ENCODE measurements around the gene TRAF4. TPM values are rescaled to one million over a fixed set of nuclear protein-coding genes. Genes with fewer than 3 reads are reported as not detected.
"Not testable (repeated sequence)": the region's sequence is repeated elsewhere in the genome, so short reads cannot be mapped to it uniquely, and the experiment has no call there.

Gene TRAF4
- total RNA-seq, 2 experiments from 2014 or later, result 66.0 to 78.4 TPM

DNA sequence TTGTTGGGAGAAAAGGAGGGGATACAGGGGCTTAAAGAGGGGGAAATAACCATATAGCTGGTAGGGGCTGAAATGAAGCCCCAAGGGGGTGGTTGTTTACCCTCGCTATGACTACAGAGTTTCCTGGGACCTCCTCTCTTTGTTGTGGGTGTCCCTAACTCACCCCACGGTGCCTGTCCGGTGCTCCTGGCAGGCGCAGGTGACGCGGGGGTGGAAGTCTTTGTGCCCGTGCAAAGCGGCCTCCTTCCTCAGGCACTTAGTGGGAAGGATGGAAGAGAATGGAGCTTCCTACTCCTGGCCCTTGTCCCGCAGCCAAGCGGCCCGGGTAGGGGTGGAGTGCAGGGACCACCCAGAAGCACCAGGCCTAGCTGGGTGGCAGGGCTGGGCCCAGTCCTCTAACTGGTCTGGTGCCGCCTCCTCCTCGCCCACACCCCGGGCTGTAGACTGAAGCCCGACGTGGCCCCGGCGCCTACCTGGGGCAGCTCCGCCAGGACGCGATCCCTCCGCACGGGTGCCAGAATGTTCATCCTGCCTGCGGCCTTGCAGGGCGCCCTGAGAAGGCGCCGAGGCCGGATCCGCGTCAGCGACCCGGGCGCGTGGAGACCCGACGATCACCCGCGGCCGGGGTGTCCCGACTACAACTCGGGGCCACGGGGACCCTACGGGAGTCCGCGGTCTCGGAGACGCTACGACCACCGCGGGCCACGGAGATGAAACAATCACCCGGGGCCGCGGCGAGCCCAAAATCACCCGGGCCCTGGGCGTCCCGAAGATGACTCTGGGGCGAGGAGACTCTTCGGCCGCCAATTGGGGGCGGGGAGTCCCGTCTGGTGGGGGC is 26.9 kb upstream of the TRAF4 start:
- CTCF ChIA-PET, result interaction anchor here (0.8 to 2.6 kb wide), 4 partner anchors 10 to 104 kb away, joined by 3 to 9 read pairs (median 4); partner anchors contain the start of gene TLCD1
- ATAC-seq (no peak), DNase-seq (no peak)
- POLR2A ChIA-PET, result interaction anchor here (1.3 to 1.5 kb wide), 2 partner anchors 55 to 68 kb away, joined by 4 to 5 read pairs; partner anchors contain the start of genes SDF2 and SUPT6H
- H3K27ac Mint-ChIP-seq, result no peak overlapping the region
- H3K4me3 Mint-ChIP-seq, result peak overlapping the region; percentile 55
- peaks cover 18% of the 10 kb centered on the region for H3K27me3 Mint-ChIP-seq (ENCODE audit: low read depth)
- H3K36me3 Mint-ChIP-seq (ENCODE audit: low read depth), result peaks cover 22% of the 10 kb centered on the region
- H3K9me3 Mint-ChIP-seq (ENCODE audit: insufficient read depth), result no peaks in the 10 kb centered on the region
- peaks cover 38% of the 10 kb centered on the region for H3K4me1 Mint-ChIP-seq (ENCODE audit: low read depth)

- Mint-ChIP-seq H3K4me1 (ENCODE audit: low read depth) (peaks cover 38% of the 10 kb centered on the region), H3K4me3 (peak within 1 kb of the TSS; percentile 68), H3K27ac (peak within 1 kb of the TSS; percentile 63), H3K27me3 (ENCODE audit: low read depth) (peaks cover 18% of the 10 kb centered on the region), H3K9me3 (ENCODE audit: insufficient read depth) (no peaks in the 10 kb centered on the region), H3K36me3 (ENCODE audit: low read depth) (peaks cover 30% of the 10 kb centered on the region)
- DNase-seq, result no peak
- no peak for ATAC-seq
- POLR2A ChIA-PET, result interaction anchor here (1.3 kb wide), 1 partner anchor 69 kb away, joined by 5 read pairs; no protein-coding TSS in a partner anchor
- CTCF ChIA-PET, result interaction anchor here (1.1 to 2.6 kb wide), 2 partner anchors 9 to 71 kb away, joined by 4 to 9 read pairs; partner anchors contain the start of gene TLCD1
Measured at GRCh38 chr17:28717578-28718332, 26.1 kb upstream of the TRAF4 start, which contains the start of gene RAB34. TSS of gene RAB34 (minus strand) at chr17:28717868. CDS start at chr17:28717266, 602 bp downstream.

- H3K4me3 Mint-ChIP-seq, result peak overlapping the region; percentile 68
- DNase-seq, result no peak
- H3K27me3 Mint-ChIP-seq (ENCODE audit: low read depth), result peaks cover 18% of the 10 kb centered on the region
- peaks cover 35% of the 10 kb centered on the region for H3K36me3 Mint-ChIP-seq (ENCODE audit: low read depth)
- H3K9me3 Mint-ChIP-seq (ENCODE audit: insufficient read depth), result no peaks in the 10 kb centered on the region
- peak overlapping the region; percentile 63 for H3K27ac Mint-ChIP-seq
- ChIA-PET CTCF (interaction anchor here (1.5 to 2.0 kb wide), 3 partner anchors 10 to 235 kb away, joined by 9 to 11 read pairs (median 10); partner anchors contain the start of gene NEK8), POLR2A (interaction anchor here (1.2 to 2.0 kb wide), 3 partner anchors 7 to 180 kb away, joined by 4 to 22 read pairs (median 7); partner anchors contain the start of gene PROCA1)
- H3K4me1 Mint-ChIP-seq (ENCODE audit: low read depth), result peaks cover 43% of the 10 kb centered on the region
- no peak for ATAC-seq
Measured at GRCh38 chr17:28718333-28719020, 25.3 kb upstream of the TRAF4 start.

- Mint-ChIP-seq H3K27ac (peak overlapping the region; percentile 97), H3K4me3 (peak overlapping the region; percentile 97), H3K36me3 (ENCODE audit: low read depth) (peaks cover 41% of the 10 kb centered on the region), H3K27me3 (ENCODE audit: low read depth) (peaks cover 18% of the 10 kb centered on the region), H3K9me3 (ENCODE audit: insufficient read depth) (no peaks in the 10 kb centered on the region), H3K4me1 (ENCODE audit: low read depth) (peaks cover 47% of the 10 kb centered on the region)
- ChIA-PET CTCF (interaction anchor here (0.8 to 4.2 kb wide), 14 partner anchors 8 to 234 kb away, joined by 3 to 46 read pairs (median 8); partner anchors contain the start of genes BLTP2, DHRS13, NEK8 and PHF12), POLR2A (interaction anchor here (0.7 to 2.8 kb wide), 18 partner anchors 8 to 421 kb away, joined by 3 to 22 read pairs (median 4); partner anchors contain the start of genes FAM222B, NEK8, PHF12 and PROCA1)
- no peak for DNase-seq
- ATAC-seq, result no peak
Measured at GRCh38 chr17:28719021-28719433, 24.8 kb upstream of the TRAF4 start.

GRCh38 chr17:28720247-28720996 is 23.4 kb upstream of the TRAF4 start:
- Mint-ChIP-seq H3K27me3 (ENCODE audit: low read depth) (peaks cover 15% of the 10 kb centered on the region), H3K27ac (peak overlapping the region; percentile 97)

GRCh38 chr17:28720997-28721329 is 22.8 kb upstream of the TRAF4 start:
- Mint-ChIP-seq H3K4me3 (peak overlapping the region; percentile 97), H3K27ac (peak overlapping the region; percentile 97), H3K36me3 (ENCODE audit: low read depth) (peaks cover 58% of the 10 kb centered on the region), H3K4me1 (ENCODE audit: low read depth) (peaks cover 65% of the 10 kb centered on the region)
- H3K27me3 Mint-ChIP-seq (ENCODE audit: low read depth); H3K9me3 Mint-ChIP-seq (ENCODE audit: insufficient read depth); ATAC-seq; DNase-seq: not testable (repeated sequence)
- POLR2A ChIA-PET, result interaction anchor here (0.5 to 2.8 kb wide), 5 partner anchors 23 to 672 kb away, joined by 3 to 12 read pairs (median 5); partner anchors contain the start of genes BLTP2, SDF2, SUPT6H and TRAF4
- CTCF ChIA-PET, result interaction anchor here (1.4 to 4.2 kb wide), 4 partner anchors 10 to 229 kb away, joined by 3 to 46 read pairs (median 8); partner anchors contain the start of gene PROCA1

More at GRCh38 chr17:28720247-28720996, 23.4 kb upstream of the TRAF4 start:
- H3K4me1 Mint-ChIP-seq (ENCODE audit: low read depth), result peaks cover 61% of the 10 kb centered on the region
- ChIA-PET POLR2A (interaction anchor here (0.5 to 2.8 kb wide), 17 partner anchors 8 to 672 kb away, joined by 3 to 22 read pairs (median 4); partner anchors contain the start of genes BLTP2, FAM222B, NEK8 and PROCA1), CTCF (interaction anchor here (0.6 to 4.2 kb wide), 14 partner anchors 8 to 233 kb away, joined by 3 to 46 read pairs (median 5); partner anchors contain the start of genes NEK8, PHF12, PROCA1 and TRAF4)
- no peaks in the 10 kb centered on the region for H3K9me3 Mint-ChIP-seq (ENCODE audit: insufficient read depth)
- H3K36me3 Mint-ChIP-seq (ENCODE audit: low read depth), result peaks cover 55% of the 10 kb centered on the region
- ATAC-seq, result peak; percentile 3
- peak overlapping the region; percentile 97 for H3K4me3 Mint-ChIP-seq
- DNase-seq, result peak; percentile 61

DNA sequence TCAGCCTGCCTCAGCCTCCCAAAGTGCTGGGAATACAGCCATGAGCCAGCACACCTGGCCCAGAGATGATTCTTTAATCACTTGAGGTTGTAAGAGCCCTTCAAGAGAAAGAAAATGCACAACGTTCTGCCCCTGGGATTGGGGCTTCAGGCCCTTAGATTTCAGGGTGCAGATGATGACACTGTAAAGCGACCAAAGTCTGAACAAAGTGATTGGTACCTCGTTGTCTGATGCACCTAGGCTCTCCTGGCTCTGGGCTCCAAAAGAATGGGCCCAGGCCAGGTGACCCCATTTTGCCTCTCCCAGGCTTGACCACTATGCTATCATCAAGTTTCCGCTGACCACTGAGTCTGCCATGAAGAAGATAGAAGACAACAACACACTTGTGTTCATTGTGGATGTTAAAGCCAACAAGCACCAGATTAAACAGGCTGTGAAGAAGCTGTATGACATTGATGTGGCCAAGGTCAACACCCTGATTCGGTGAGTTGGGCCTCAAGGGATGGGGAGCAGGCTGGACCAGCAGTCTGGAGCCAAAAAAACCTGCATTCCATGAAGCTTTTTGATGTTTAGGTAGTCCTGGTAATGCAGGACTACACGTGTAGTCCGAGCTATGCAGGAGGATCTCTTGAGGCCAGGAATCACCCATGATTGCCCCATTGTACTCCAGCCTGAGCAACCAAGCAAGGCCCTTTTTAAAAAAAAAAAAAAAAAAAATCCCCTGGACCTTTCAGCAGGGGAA is 21.2 kb upstream of the TRAF4 start:
- ChIA-PET POLR2A (interaction anchor here (7.3 kb wide), 1 partner anchor 25 kb away, joined by 212 read pairs; the partner anchor contains the start of gene TRAF4), CTCF (interaction anchor here (1.1 to 4.2 kb wide), 3 partner anchors 12 to 203 kb away, joined by 3 to 46 read pairs (median 12); partner anchors contain the start of gene PROCA1)
- DNase-seq (no peak), ATAC-seq (no peak)
- H3K27me3 Mint-ChIP-seq (ENCODE audit: low read depth), result peaks cover 9% of the 10 kb centered on the region
- H3K9me3 Mint-ChIP-seq (ENCODE audit: insufficient read depth), result no peaks in the 10 kb centered on the region
- H3K4me3 Mint-ChIP-seq, result peak overlapping the region; percentile 97
- peaks cover 70% of the 10 kb centered on the region for H3K4me1 Mint-ChIP-seq (ENCODE audit: low read depth)
- peak overlapping the region; percentile 97 for H3K27ac Mint-ChIP-seq
- peaks cover 58% of the 10 kb centered on the region for H3K36me3 Mint-ChIP-seq (ENCODE audit: low read depth)

DNA sequence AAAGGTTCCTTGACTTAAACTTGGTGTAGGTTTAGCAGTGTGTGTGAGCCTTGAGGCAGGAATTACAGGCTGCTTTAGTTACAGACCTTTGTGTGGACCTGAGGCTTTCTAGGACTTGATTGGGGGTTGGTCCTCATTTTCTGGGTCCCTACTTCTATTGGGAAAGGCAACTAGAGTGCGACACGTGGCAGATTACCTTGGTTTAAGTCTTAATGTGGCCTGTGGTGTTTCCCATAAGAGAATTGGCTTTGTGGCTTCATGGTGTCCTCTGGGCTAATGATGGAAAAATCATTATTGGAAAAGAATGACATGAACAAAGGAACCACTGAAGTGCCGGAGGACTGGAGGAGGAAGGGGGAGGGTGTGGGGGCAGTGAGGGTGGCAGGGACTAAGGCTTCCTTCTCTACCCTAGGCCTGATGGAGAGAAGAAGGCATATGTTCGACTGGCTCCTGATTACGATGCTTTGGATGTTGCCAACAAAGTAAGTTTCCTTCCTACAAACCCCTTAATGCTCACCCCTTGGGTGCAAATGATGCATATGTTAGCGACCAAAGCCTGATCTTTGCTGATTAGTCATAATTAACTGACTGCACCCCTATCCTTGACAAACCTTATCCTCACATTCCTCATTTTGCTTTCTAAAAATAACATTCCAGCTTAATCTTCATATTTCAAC is 20.5 kb upstream of the TRAF4 start:
- peaks cover 72% of the 10 kb centered on the region for H3K4me1 Mint-ChIP-seq (ENCODE audit: low read depth)
- H3K4me3 Mint-ChIP-seq, result peak overlapping the region; percentile 2
- H3K36me3 Mint-ChIP-seq (ENCODE audit: low read depth), result peaks cover 58% of the 10 kb centered on the region
- ChIA-PET POLR2A (interaction anchor here (2.0 to 7.3 kb wide), 2 partner anchors 24 to 78 kb away, joined by 5 to 212 read pairs; partner anchors contain the start of genes BLTP2 and TRAF4), CTCF (interaction anchor here (4.2 to 8.3 kb wide), 2 partner anchors 24 to 26 kb away, joined by 46 to 736 read pairs; partner anchors contain the start of gene TRAF4)
- ATAC-seq (no peak), DNase-seq (no peak)
- H3K27me3 Mint-ChIP-seq (ENCODE audit: low read depth), result peaks cover 3% of the 10 kb centered on the region
- H3K27ac Mint-ChIP-seq, result no peak overlapping the region
- H3K9me3 Mint-ChIP-seq (ENCODE audit: insufficient read depth), result no peaks in the 10 kb centered on the region
